ENCODE data around the gene CSF2. TPM values are rescaled to one million over a fixed set of nuclear protein-coding genes. Genes with fewer than 3 reads are reported as not detected.
A peak's percentile ranks its signal among the peaks of the same experiment; 100 is the strongest.

Gene CSF2
- total RNA-seq, result not detected

DNA sequence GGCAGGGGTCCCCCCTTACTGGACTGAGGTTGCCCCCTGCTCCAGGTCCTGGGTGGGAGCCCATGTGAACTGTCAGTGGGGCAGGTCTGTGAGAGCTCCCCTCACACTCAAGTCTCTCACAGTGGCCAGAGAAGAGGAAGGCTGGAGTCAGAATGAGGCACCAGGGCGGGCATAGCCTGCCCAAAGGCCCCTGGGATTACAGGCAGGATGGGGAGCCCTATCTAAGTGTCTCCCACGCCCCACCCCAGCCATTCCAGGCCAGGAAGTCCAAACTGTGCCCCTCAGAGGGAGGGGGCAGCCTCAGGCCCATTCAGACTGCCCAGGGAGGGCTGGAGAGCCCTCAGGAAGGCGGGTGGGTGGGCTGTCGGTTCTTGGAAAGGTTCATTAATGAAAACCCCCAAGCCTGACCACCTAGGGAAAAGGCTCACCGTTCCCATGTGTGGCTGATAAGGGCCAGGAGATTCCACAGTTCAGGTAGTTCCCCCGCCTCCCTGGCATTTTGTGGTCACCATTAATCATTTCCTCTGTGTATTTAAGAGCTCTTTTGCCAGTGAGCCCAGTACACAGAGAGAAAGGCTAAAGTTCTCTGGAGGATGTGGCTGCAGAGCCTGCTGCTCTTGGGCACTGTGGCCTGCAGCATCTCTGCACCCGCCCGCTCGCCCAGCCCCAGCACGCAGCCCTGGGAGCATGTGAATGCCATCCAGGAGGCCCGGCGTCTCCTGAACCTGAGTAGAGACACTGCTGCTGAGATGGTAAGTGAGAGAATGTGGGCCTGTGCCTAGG, at the start of gene CSF2:
TSS of gene CSF2 (plus strand) at position 559 of the 783 bp plus-strand sequence. CDS start at position 594, 35 bp downstream.
- ATAC-seq (no peak), DNase-seq (ENCODE audit: low spot score) (no peak)

DNA sequence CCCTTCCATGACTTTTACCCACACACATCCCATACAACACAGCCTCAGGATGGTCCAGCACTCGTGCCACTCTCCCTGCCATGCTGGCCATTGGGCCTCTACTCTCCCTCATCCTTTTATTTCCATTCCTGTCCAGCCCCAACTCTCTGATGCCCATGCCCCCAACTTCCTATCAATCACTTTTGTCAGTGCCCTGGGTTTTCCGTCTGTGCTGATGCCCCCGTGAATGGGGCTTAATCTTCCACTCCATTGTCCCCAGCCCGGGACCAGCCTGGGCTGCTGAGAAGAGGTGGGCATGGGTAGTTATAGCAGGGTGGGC, 49.5 kb upstream of the CSF2 start:
- ATAC-seq, result no peak
- DNase-seq (ENCODE audit: low spot score), result no peak

DNA sequence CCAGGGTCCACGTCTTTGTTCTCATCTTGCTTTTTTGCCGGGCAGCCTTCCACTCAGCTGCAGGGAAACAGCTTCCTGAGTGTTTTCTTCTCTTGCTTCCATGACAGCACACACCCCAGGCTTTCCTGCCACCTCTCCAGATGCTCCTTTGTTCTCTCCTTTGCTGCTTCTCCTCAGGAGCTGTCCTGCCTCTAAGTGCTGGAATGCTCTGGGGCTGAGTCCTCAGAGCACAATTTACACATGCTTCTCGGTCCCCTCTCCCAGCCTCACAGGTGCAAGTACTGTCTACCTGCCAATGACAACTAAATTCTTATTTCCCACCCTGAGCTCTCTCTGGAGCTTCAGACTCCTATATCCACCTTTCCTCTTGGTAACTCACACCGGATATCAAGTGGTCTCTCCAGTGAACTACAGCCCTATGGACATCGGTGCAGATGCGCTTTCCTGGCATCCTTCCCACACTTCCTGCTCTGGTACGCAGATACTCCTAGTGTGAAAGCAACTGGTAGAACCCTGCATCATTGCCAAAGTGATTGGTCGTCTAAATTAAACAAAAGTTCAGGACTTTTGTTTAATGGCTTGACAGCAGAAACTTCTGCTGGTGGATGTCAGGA, 48.7 kb upstream of the CSF2 start:
- DNase-seq (ENCODE audit: low spot score) (no peak), ATAC-seq (no peak)

DNA sequence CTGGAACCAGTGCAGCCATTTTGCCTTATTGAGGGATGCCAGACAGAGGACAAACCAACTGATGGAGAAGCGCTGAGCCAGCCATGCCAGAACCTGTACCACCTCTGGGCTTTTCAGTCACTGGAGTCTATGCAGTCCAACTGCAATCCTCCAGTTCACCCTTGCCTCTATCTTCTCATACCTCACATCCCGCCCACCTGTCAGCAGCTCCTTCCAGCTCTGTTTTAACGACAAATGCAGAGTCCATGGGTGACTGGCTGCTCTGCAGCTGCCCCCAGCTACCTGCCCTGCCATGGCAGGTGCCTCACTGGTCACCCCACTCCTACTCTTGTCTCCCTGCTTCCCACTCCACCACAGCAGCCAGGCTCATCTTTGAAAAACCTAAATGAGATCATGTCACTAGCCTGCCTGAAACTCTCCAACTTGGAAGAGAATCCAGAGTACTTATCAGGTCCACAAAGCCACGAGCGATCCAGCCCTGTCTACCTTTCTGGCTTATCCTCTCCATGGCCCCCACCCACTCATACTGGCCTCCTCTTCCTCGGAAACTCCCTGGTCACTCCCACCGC, 48.1 kb upstream of the CSF2 start:
- no peak for DNase-seq (ENCODE audit: low spot score)

DNA sequence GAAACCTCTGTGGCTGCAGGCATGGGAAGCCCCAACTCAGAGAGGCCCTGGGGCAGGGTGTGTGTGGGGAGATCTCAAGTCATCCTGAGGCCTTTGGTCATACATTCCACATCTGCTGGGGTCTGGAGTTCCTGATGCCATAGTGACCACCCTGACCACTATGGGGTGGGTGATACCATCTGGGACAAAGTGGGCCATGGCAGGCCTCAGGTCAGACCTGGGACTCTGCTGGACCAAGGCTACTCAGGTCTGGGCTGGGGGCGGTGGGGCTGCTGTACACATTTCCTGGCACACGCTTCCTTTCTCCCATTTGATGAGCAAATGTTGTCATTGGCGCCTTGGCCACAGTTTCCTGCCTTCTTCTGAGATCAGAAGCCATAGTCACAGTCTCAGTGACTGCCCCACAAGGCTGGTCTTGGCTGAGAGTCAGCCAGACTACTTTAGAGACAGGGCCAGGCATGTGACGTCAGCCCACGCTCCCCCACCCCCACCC, 47.0 kb upstream of the CSF2 start:
- DNase-seq (ENCODE audit: low spot score) (no peak), ATAC-seq (no peak)

More for the DNA sequence above, 48.1 kb upstream of the CSF2 start:
- no peak for ATAC-seq

DNA sequence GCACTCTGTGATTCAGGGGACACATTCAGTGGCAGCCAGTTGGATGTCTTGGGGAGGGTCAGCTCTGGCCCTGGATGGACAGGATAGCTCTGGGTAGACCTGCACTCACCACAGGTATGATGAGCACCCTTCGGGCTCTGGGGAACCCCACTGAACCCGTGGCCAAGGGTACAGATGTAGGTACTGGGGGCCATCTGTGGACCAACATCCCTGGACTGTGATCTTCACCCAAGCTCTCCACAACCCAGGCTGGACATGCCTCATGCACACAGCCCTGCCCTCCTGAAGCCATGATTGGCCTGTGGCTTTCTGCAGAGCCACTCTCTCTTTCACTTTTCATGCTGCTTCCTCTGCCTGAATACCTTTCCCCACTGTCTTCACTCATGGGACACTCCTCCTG, 46.6 kb upstream of the CSF2 start:
- no peak for DNase-seq (ENCODE audit: low spot score)
- ATAC-seq, result no peak

DNA sequence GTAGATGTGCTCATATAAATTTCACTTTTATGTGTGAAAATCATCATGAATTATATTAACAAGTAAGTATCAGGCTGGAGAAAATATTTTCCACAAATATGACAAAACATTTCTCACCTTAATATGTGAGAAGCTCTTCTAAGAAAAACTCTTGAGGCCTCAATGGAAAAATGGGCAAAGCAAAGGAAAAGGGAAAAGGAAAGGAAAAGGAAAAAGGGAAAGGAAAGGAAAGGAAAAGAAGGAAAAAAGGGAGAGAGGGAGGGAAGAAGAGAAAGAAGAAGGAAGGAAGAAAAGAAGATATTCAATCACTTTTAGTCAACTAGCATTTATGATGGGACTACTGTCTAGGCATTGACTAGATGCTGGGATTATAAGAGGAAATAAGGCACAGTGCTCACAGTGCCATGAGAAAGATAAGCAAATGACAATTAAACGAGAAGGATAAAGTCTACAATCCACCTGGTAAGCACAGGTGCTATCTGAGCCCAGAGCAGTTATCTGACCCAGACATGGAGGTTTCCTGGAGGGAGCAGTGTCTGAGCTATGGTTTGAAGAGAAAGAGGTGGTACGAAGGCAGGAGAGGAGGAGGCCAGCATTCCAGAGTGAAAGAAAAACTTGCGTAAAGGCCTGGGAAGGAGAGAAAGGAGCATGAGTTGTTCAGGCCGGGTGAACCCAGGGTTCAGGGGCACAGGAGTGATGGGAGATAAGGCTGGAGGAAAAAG, 43.8 kb upstream of the CSF2 start:
- no peak for DNase-seq (ENCODE audit: low spot score)
- ATAC-seq, result no peak

DNA sequence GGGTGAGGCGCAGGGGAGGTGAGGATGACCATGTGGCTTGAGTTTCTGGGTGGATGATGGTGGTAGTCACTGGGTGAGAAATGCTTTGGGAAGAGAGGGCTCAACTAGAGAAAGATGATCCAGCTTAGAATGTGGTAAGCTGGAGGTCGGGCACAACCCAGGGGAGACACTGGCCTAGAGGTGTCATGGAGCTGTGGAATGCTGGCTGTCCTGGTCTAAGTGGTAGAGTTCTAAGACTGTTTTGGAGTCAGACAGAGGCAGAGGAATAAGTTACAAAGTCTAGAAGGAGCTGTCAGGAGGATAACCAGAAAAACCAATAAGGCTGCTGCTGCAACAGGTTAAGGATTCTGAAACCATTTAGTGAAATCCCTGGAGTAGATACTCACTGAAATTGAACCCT, 43.0 kb upstream of the CSF2 start:
- ATAC-seq, result no peak
- no peak for DNase-seq (ENCODE audit: low spot score)

DNA sequence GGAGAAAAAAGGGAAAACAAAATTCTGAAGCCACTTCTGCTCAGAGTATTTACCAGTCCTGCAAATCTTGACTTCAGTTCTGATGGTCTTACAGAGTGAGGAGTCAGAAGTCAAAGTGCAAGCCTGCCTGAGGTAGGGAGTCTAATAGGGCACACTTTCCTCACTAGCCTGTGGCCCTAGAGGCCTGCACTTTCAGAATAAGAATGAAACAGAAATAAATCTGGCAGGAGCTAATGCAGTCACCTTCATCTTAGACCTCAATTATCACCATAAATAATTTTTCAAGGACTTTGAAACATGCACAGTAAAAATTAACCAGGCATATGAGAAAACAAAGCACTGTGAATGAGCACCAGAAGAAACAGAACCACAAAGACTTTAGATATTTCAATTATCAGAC, 41.4 kb upstream of the CSF2 start:
- DNase-seq (ENCODE audit: low spot score) (no peak), ATAC-seq (no peak)

DNA sequence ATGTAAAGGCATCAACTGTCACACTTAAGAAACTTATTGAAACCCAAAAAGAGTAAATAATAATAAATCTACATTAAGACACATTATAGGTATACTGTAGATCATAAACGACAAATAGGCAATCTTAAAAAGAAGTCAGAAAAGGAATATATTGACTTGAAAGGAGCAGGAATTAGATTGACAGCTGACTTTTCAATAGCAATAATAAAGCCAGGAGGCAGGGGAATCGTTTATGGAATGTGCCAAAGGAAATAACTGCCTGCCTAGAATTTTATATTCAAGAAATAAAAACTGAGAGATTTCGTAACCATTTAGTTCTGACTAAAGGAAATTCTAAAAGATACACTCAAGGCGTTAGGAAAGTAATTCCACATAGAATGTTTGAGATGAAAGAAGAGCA, 40.5 kb upstream of the CSF2 start:
- DNase-seq (ENCODE audit: low spot score) (no peak), ATAC-seq (no peak)

DNA sequence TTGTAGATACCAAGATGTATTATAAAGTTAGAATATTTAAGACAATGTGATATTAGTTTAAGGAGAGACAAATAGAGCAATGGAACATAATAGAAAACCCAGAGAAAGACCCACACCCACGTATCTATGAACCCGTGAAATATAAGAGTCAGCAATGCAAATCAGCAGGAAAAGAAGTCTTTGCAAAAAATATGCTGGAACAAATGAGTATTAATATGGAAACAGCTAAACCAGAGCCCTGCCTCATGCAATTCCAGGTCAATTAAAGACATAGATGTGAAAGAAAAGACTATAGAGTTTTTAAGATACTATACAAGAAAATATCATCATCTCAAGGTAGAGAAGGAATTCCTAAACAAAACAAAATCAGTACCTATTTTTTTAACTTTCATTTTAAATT, 36.2 kb upstream of the CSF2 start:
- DNase-seq (ENCODE audit: low spot score) (no peak), ATAC-seq (no peak)

DNA sequence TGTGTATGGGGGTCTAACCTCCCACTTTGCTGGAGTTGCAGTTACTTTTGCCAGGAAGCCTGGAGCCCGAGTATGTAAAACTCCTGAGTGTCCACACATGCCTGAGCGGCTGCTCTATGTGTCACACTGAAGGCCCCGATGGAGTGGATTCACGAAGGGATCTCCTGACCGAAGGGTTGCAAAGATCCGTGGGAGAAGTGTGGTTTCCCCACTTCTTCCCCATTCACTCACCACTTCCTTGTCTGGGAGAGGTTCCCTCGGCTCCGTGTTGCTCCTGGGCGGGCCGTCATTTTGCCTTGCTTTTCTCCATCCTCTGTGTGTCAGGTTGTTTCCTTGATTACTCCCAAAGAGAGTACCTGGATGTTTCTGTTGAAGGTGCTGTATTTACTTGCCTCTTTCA, 29.4 kb upstream of the CSF2 start:
- peak; percentile 35 for DNase-seq (ENCODE audit: low spot score)
- no peak for ATAC-seq

DNA sequence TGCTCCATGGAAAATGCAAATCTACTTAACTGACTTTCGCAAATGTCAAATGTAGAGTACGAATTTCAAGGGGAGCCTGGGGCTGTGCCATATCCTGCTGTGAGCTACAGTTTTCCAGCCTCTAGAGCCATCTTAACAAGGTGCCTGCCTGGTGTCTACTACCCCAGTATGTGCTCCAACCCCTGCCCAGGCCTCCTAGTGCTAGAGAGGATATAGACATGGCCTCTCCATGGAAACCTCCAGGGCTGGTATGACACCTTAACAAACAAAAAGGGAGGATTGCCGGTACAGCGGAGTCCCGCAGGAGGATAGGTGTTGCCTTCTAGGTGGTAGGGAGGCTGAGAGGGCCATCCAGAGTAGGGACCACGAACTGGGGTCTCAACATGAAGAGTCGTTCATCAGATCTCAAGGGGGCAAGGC, 26.7 kb upstream of the CSF2 start:
- DNase-seq (ENCODE audit: low spot score) (peak; percentile 18), ATAC-seq (no peak)

DNA sequence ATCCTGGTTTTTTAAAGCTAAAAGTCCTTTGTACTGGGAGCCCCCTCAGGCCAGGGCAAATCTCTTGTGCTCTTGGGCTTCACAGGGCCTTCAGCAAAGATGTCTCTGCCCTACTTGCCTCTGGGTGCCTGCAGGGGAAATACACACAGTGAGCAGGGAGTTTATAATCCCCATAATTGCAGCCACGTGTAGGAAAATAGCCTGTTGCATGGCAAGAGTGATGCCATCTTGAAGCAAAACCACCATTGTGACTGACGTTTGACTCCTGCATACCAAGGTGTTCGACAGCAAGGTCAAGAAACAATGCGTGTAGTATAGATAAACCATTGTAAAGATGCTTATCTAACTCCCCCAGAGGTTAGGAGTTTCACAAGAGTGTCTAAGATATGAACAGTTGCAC, 24.5 kb upstream of the CSF2 start:
- DNase-seq (ENCODE audit: low spot score) (peak; percentile 12), ATAC-seq (no peak)

DNA sequence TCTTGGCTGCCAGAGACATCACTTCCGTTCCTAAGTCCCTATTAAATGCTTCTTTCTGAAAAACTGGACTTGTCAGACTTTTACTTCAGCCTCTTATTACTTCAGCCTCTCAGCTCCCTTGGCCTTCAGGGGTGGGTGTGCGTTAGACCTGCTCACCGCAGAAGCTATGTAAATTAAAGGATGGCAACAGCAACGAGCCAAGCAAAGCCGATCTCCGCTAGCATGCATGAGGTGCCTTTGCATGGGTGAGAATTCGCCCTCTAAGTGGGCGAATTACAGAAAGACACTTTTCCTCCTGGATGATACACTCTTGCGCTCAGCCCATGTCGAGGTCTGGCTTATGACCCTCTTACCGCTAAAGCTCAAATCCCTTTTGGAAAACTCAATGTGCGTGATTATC, 24.0 kb upstream of the CSF2 start:
- ATAC-seq, result no peak

DNA sequence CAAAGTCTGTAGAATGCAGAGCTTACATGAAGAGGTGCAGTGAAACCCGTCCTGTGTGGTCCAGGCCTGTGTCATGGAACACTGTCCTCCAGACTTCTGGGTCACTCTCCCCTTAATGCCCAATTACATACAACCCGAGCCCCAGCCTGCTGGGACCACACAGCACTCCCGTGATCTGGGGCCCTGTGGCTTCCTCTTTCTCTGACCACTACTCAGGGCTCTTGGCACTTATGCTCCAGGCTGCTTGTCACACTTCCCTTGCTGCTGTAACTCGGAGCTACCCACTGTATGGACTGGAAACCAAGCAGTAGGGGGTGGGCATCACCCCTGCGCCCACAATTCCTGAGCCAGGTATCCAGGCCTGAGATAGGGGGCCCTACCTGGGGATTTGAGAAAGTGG, 23.5 kb upstream of the CSF2 start:
- ATAC-seq (peak; percentile 47), DNase-seq (ENCODE audit: low spot score) (peak; percentile 40)

More for the DNA sequence above, 24.0 kb upstream of the CSF2 start:
- peak; percentile 16 for DNase-seq (ENCODE audit: low spot score)

DNA sequence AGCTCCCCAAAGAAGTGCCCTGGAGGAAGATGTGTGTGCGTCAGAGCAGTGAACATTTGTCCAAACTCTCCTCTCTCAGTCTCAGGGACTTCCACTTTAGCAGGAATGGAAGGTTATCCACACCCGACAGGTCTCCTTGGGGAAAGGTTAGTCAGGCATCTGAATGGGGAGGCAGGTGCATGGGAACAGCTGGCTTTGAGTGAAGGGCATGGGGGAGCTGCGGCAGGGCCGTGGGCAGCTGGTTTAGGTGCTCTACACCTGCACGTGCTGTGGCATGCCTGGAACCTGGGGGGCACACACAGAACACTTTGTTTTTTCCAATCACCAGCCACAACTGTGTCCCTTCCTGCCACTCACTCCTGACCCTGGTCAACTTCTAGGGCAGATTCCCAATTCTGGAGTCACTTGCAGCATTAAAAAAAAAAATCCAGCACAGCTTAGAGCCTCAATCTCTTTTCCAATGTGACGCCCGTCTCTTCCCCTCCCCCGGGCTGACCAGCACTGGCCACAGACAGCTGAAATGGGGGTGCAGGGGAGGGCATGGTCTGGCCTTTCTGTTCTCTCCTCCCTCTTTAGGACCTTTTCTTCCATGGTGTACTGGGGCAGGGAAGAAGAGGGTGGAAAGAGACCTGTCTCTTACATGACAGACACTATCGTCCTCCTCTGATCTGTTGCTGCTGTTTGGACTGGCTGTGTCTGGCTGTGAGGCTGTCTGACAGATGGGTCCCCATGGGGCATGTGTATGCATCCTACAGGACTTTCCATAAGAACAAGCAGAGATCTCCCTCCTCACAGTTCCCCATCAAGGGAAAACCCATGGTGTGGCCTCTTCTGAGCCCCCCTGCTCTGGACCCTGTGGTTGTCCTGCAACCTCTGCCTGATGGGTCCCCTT, 22.7 kb upstream of the CSF2 start:
- ATAC-seq (no peak), DNase-seq (ENCODE audit: low spot score) (peak; percentile 23)

DNA sequence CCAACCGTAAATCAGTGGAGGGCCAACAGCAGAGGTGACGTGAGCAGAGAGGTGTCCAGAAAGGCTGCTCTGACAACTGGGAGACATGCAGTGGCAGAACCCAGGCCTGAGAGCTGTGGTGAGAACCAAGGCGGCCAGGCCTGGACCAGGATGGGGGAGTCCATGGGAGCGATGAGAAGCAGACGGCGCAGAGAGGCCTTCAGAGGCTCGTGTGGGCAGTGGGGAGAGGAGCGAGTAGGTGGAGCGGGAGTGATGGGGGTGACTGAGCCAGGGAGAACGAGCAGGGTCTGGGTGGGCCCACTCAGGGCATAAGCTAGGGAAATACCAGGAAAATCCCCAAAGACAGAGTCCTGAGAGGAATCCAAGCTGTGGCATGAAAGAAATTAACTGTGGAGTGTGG, 21.1 kb upstream of the CSF2 start:
- DNase-seq (ENCODE audit: low spot score) (peak; percentile 33), ATAC-seq (no peak)

DNA sequence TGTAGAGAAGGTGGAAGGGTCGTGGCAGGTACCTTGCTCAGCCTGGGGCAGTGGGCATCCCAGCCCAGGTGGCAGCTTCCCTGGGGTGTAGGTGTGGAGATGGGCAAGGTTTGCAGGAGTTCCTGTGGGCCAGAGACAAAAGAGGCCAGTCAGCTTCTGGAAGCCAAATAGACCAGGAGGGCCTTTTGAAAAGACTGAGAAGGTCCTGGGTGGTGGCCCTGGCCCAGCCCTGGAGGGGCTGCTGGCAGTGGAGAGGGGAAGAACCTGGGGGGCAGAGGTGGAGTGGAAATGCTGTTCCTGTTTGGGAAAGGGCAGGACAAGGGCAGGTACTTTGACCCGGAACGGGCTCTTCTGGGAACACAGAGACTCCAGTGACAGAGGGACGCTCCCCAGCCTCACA, 20.1 kb upstream of the CSF2 start:
- DNase-seq (ENCODE audit: low spot score) (no peak), ATAC-seq (no peak)

DNA sequence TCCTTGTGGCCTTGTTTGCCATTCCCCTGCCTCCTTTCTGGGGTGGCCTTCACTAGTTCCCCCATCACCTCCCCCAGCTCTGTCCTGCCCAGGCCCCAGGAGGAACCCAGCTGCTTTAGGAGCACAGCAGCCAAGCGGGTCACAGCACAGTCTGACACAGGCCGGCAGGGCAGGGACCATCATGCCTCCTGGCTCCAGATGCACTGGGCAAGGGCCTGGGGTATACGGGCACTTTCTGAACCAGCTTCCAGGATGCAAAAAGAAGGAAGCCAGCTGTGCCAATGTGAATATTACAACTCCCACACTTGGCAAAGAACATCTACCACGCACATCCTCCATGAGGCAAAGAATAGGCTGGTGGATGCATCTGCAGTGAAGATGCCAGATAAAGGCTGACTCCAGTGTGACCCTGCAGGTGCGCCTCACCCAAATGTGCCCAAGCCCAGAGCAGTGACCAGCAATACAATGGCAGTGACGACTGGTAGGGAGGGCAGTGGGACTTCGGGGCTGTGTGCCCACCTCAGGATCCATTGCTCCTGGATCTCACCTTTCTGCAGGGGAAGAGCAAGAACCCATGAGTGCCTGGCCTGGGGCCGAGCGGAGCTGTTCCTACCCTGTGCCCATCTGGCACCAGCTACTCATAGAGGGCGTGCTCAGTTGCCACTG, 19.4 kb upstream of the CSF2 start:
- peak; percentile 37 for DNase-seq (ENCODE audit: low spot score)
- no peak for ATAC-seq
